SU-DHL-6 (cell line): Measurements from ENCODE around the gene USP6NL.

Experiments used
- CTCF ChIP-seq: fragments of 200-600 bp; sonication (generic); IDR thresholded peaks from one replicate; pipeline ENCODE4 v1.5.1; 2017; ENCODE audit warnings: antibody characterized with exemption, mild to moderate bottlenecking, low read length, moderate library complexity; ENCODE audit not compliant: insufficient read depth, poor library complexity, severe bottlenecking
- EZH2phosphoT487 ChIP-seq: fragments of 200-600 bp; sonication (generic), shearing (Covaris generic); conservative IDR thresholded peaks from 2 replicates; pipeline ENCODE4 v1.6.1; 2018; ENCODE audit warnings: mild to moderate bottlenecking, antibody characterized with exemption, low read length, moderate library complexity, mixed read lengths

GRCh38 chr10:11629731-11630130 lies 18.3 kb upstream of the USP6NL start:
- no peak for TF ChIP-seq CTCF
- no peak for TF ChIP-seq EZH2phosphoT487
